IMR-90 (cell line): Measurements from ENCODE around the gene CRLF1.

ENCODE experiments used
- BHLHE40 ChIP-seq: fragments of 150-350 bp; IDR thresholded peaks from 2 replicates; pipeline ENCODE4 v1.6.1; 2016; ENCODE audit warnings: mild to moderate bottlenecking, low read depth, low read length
- CEBPB ChIP-seq: IDR thresholded peaks from 2 replicates; pipeline ENCODE4 v1.6.1; 2012; ENCODE audit warnings: low read depth, low read length, improper control_type of control experiment
- CHD1 ChIP-seq: IDR thresholded peaks from 2 replicates; pipeline ENCODE4 v1.6.1; 2012; ENCODE audit warnings: low read depth, low read length, improper control_type of control experiment
- FOS ChIP-seq: fragments of 150-350 bp; IDR thresholded peaks from 2 replicates; pipeline ENCODE4 v1.6.1; 2016; ENCODE audit warnings: low read depth, low read length
- MAFK ChIP-seq: IDR thresholded peaks from 2 replicates; pipeline ENCODE4 v1.6.1; 2012; ENCODE audit warnings: low read depth, low read length, improper control_type of control experiment
- MXI1 ChIP-seq: IDR thresholded peaks from 2 replicates; pipeline ENCODE4 v1.6.1; 2012; ENCODE audit warnings: low read depth, mild to moderate bottlenecking, low read length, moderate library complexity, borderline replicate concordance
- NFE2L2 ChIP-seq: fragments of 150-350 bp; IDR thresholded peaks from 2 replicates; pipeline ENCODE4 v1.6.1; 2016; ENCODE audit warnings: low read depth, mild to moderate bottlenecking, low read length
- POLR2A ChIP-seq: IDR thresholded peaks from 2 replicates; pipeline ENCODE4 v1.6.1; 2012; ENCODE audit warnings: mild to moderate bottlenecking, low read depth, low read length
- RAD21 ChIP-seq: IDR thresholded peaks from 2 replicates; pipeline ENCODE4 v1.6.1; 2012; ENCODE audit warnings: low read length, improper control_type of control experiment
- RCOR1 ChIP-seq: IDR thresholded peaks from 2 replicates; pipeline ENCODE4 v1.6.1; 2012; ENCODE audit warnings: mild to moderate bottlenecking, low read length, improper control_type of control experiment; ENCODE audit not compliant: insufficient replicate concordance
- SMC3 ChIP-seq: fragments of 150-350 bp; IDR thresholded peaks from 2 replicates; pipeline ENCODE4 v1.6.1; 2016; ENCODE audit warnings: low read depth, mild to moderate bottlenecking, antibody characterized with exemption, low read length, moderate library complexity
- TF ChIP-seq, protein P1 (sequence below): conservative IDR thresholded peaks from 2 replicates; pipeline ENCODE4 v1.5.1; 2012; ENCODE audit warnings: mild to moderate bottlenecking, low read depth, low read length, improper control_type of control experiment
- TF ChIP-seq, protein P2 (sequence below): fragments of 150-350 bp; IDR thresholded peaks from 2 replicates; pipeline ENCODE4 v1.6.1; 2016; ENCODE audit warnings: low read depth, mild to moderate bottlenecking, low read length, moderate library complexity, borderline replicate concordance
- TF ChIP-seq, protein P3 (sequence below): fragments of 150-350 bp; IDR thresholded peaks from 2 replicates; pipeline ENCODE4 v1.6.1; 2017; ENCODE audit warnings: mild to moderate bottlenecking, antibody characterized with exemption, low read length, low read depth

DNA sequence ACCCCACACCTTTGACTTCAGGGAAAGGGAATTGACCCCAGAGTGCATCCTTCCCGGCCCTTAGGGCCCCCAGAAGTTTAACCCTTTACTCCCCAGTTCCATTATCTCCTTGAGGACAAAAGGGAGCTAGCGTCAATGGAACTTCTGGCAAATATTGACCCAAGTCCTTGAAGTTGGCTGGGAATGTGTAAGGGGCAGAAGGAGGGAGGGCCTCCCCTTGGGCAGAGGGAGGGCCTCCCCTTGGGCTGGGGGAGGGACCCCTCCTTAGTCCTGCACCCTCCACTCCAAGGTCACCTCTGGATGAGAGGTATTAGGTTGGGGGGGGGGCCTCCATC lies 3.1 kb upstream of the CRLF1 start:
- TF ChIP-seq, protein P1, sequence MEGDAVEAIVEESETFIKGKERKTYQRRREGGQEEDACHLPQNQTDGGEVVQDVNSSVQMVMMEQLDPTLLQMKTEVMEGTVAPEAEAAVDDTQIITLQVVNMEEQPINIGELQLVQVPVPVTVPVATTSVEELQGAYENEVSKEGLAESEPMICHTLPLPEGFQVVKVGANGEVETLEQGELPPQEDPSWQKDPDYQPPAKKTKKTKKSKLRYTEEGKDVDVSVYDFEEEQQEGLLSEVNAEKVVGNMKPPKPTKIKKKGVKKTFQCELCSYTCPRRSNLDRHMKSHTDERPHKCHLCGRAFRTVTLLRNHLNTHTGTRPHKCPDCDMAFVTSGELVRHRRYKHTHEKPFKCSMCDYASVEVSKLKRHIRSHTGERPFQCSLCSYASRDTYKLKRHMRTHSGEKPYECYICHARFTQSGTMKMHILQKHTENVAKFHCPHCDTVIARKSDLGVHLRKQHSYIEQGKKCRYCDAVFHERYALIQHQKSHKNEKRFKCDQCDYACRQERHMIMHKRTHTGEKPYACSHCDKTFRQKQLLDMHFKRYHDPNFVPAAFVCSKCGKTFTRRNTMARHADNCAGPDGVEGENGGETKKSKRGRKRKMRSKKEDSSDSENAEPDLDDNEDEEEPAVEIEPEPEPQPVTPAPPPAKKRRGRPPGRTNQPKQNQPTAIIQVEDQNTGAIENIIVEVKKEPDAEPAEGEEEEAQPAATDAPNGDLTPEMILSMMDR: no peak
- TF ChIP-seq, protein P2, sequence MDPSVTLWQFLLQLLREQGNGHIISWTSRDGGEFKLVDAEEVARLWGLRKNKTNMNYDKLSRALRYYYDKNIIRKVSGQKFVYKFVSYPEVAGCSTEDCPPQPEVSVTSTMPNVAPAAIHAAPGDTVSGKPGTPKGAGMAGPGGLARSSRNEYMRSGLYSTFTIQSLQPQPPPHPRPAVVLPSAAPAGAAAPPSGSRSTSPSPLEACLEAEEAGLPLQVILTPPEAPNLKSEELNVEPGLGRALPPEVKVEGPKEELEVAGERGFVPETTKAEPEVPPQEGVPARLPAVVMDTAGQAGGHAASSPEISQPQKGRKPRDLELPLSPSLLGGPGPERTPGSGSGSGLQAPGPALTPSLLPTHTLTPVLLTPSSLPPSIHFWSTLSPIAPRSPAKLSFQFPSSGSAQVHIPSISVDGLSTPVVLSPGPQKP: no peak
- TF ChIP-seq RCOR1 (no peak), POLR2A (no peak), SMC3 (no peak), RAD21 (no peak), CEBPB (no peak), NFE2L2 (no peak), FOS (no peak), MXI1 (no peak), CHD1 (no peak), BHLHE40 (no peak), MAFK (no peak)
- TF ChIP-seq, protein P3, sequence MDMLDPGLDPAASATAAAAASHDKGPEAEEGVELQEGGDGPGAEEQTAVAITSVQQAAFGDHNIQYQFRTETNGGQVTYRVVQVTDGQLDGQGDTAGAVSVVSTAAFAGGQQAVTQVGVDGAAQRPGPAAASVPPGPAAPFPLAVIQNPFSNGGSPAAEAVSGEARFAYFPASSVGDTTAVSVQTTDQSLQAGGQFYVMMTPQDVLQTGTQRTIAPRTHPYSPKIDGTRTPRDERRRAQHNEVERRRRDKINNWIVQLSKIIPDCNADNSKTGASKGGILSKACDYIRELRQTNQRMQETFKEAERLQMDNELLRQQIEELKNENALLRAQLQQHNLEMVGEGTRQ: no peak
